Measurements from ENCODE around the gene L3MBTL2. TPM values are rescaled to one million over a fixed set of nuclear protein-coding genes. Genes with fewer than 3 reads are reported as not detected.
A peak's percentile ranks its signal among the peaks of the same experiment; 100 is the strongest.
"Not testable (repeated sequence)": the region's sequence is repeated elsewhere in the genome, so short reads cannot be mapped to it uniquely, and the experiment has no call there.

Gene L3MBTL2
- 27.8 and 33.2 TPM in 2 replicates for total RNA-seq

- DNase-seq, result peak; percentile 97
Observed at GRCh38 chr22:41204992-41205900, at the start of gene L3MBTL2. Gene L3MBTL2 (plus strand): TSS chr22:41205312. CDS start chr22:41205363, 51 bp downstream.

- DNase-seq, result no peak
Observed at GRCh38 chr22:41157083-41157482, 48.0 kb upstream of the L3MBTL2 start.

GRCh38 chr22:41169157-41169556, 36.0 kb upstream of the L3MBTL2 start:
- DNase-seq, result no peak

- no peak for DNase-seq
Observed at GRCh38 chr22:41171996-41172395, 33.1 kb upstream of the L3MBTL2 start.

- DNase-seq, result peak; percentile 21
Observed at GRCh38 chr22:41175546-41175945, 29.6 kb upstream of the L3MBTL2 start.

- no peak for DNase-seq
Observed at GRCh38 chr22:41177040-41177621, 28.0 kb upstream of the L3MBTL2 start.

GRCh38 chr22:41177622-41178424, 27.3 kb upstream of the L3MBTL2 start:
- DNase-seq, result no peak

- DNase-seq, result no peak
Observed at GRCh38 chr22:41178425-41178975, 26.6 kb upstream of the L3MBTL2 start.

- not testable (repeated sequence) for DNase-seq
Observed at GRCh38 chr22:41180362-41180761, 24.8 kb upstream of the L3MBTL2 start.

- no peak for DNase-seq
Observed at GRCh38 chr22:41180926-41181325, 24.2 kb upstream of the L3MBTL2 start.

GRCh38 chr22:41181349-41182241, 23.5 kb upstream of the L3MBTL2 start:
- DNase-seq, result peak; percentile 93

- DNase-seq, result peak; percentile 65
Observed at GRCh38 chr22:41184679-41185078, 20.4 kb upstream of the L3MBTL2 start.

- DNase-seq, result no peak
Observed at GRCh38 chr22:41191467-41191866, 13.6 kb upstream of the L3MBTL2 start.

- no peak for DNase-seq
Observed at GRCh38 chr22:41193829-41194228, 11.3 kb upstream of the L3MBTL2 start.

- peak; percentile 79 for DNase-seq
Observed at GRCh38 chr22:41197038-41197972, 7.8 kb upstream of the L3MBTL2 start.

GRCh38 chr22:41198027-41198580, 7.0 kb upstream of the L3MBTL2 start:
- peak; percentile 62 for DNase-seq

GRCh38 chr22:41201141-41201540, 4.0 kb upstream of the L3MBTL2 start:
- no peak for DNase-seq

- no peak for DNase-seq
Observed at GRCh38 chr22:41203118-41203517, 2.0 kb upstream of the L3MBTL2 start.

- no peak for DNase-seq
Observed at GRCh38 chr22:41204066-41204465, 1.0 kb upstream of the L3MBTL2 start.

GRCh38 chr22:41206719-41207118, 1.6 kb downstream of the L3MBTL2 start:
- no peak for DNase-seq
